ENCODE data around the gene BCLAF1.

The BCLAF1 gene

GRCh38 chr6:136307351-136307750, 17.7 kb upstream of the BCLAF1 start:
- no peak for DNase-seq

DNA sequence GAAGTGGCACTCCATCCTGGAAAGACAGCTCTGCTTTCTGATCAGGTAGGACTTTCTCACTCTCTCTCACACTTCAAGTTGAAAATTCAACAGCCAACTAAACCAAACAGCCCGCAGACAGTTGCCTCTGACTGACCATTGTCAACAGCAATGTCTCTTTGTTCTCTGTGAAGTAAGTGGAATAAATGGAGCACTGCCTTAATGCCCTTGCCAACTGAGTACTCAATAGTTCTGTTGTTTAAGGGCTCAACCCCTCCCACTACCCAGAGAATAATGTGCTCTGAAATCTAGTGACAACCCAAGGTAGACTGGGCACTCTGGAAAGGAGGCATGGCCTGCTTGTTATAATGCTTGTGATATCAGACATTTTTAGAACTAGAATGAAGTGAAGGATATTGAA, 16.8 kb upstream of the BCLAF1 start:
- no peak for DNase-seq

GRCh38 chr6:136304410-136304809, 14.8 kb upstream of the BCLAF1 start:
- DNase-seq, result no peak

DNA sequence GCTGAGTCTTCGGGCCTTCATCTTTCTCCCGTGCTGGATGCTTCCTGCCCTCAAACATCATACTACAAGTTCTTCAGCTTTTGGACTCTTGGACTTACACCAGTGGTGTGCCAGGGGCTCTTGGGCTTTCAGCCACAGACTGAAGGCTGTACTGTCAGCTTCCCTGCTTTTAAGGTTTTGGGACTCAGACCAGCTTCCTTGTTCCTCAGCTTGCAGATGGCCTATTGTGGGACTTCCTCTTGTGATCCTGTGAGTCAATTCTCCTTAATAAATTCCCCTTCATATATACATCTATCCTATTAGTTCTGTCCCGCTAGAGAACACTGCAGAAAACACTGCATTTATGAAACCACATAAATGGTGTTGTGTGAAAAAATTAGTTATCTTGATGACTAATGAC, 13.9 kb upstream of the BCLAF1 start:
- DNase-seq, result no peak

- no peak for DNase-seq
Measured at GRCh38 chr6:136294621-136295020, 5.0 kb upstream of the BCLAF1 start.

GRCh38 chr6:136290410-136291010, 864 bp upstream of the BCLAF1 start:
- peak; percentile 56 to 76 for DNase-seq

GRCh38 chr6:136289327-136289578, 393 bp downstream of the BCLAF1 start:
- peak; percentile 87 to 90 for DNase-seq

DNA sequence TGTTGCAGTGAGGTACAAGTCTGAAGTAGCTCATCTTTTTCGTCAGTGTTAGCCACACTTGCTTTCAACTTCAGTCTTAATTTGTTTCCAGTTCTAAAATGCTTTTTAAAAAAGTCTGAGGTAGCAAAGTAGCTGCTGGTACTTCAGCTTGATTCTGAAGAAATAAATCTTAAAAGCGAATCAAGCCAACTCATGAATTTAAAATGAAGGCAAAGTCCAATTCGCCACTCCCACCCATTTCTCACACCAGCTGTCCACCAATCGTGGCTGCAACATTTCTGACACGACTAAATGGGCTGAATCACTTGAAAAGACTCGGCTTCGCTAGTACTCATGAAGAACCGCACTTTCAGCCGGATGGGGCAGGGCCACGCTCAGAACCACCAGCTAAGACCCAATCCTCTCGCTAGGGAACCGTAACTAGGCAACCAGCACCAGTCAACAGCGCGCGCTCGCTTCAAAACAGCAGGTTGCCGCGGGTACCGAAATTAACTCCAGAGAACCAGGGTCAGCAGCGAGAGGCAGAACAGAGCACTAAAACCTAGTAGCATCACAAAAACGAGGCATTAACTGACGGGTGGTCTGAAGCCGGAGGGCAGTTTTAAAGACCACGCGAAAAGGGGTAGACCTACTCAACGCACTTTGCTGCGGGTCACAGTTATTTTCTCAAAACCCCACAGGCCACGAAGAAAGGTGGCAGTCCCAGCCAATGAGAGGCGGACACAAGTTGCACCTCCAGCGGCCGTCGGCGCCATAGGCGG, 900 bp downstream of the BCLAF1 start:
- peak; percentile 50 to 51 for DNase-seq

DNA sequence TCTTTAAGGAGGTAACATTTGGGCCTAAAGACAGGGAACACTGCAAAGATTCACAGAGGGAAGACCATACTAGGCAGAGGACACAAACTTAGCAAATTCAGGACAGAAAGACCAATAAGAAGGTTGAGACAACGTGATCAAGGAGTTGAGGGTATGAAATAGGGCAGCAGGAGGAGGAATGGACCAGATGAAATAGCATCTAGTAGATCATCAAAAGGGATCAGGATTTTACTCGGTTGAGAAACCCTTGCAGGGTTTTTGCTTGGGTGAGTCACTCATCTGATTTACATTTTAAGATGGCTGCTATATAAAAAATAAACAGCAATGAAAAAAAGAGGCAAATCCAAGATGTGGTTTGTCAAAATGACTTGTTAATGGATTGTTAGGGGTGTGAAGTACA, 4.7 kb downstream of the BCLAF1 start:
- no peak for DNase-seq

- no peak for DNase-seq
Measured at GRCh38 chr6:136282906-136283305, 6.7 kb downstream of the BCLAF1 start.

- DNase-seq, result no peak
Measured at GRCh38 chr6:136280032-136280609, 9.5 kb downstream of the BCLAF1 start.

DNA sequence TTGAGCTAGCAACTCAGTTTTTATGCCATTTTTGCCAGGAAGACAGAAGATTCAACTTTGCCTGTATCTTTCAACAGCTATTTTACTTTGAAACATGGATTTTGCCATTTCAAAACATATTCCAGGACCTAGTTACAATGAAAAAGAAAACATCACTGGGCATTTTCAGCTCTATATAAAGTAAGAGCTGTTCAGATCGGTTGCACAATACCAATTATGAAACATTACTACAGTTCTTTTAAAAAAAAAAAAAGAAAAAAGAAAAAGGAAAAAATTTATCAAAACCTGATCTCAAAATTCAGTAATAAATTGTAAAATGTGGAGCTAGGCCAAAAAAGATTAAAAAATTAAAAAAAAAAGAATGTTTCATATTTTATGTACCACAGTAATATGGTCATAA, 15.6 kb downstream of the BCLAF1 start:
- no peak for DNase-seq

- DNase-seq, result no peak
Measured at GRCh38 chr6:136265101-136265500, 24.5 kb downstream of the BCLAF1 start.

GRCh38 chr6:136262940-136263339, 26.7 kb downstream of the BCLAF1 start:
- no peak for DNase-seq

- DNase-seq, result no peak
Measured at GRCh38 chr6:136254851-136255466, 34.7 kb downstream of the BCLAF1 start.

DNA sequence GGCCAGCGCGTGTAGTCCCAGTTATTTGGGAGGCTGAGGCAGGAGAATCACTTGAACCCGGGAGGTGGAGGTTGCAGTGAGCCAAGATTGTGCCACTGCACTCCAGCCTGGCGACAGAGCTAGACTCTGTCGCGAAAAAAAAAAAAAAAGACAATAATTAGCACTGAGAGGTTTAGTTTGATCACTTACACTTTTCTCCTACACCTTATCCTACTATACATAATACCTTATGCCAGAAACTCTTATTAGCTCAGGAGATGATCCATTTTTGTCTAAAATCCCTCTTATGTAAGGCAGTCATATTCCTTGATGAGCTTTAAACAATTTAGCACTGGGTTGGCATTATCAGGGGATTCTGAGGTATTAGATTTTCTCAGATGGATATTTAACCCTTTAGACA, 35.9 kb downstream of the BCLAF1 start:
- DNase-seq, result no peak

DNA sequence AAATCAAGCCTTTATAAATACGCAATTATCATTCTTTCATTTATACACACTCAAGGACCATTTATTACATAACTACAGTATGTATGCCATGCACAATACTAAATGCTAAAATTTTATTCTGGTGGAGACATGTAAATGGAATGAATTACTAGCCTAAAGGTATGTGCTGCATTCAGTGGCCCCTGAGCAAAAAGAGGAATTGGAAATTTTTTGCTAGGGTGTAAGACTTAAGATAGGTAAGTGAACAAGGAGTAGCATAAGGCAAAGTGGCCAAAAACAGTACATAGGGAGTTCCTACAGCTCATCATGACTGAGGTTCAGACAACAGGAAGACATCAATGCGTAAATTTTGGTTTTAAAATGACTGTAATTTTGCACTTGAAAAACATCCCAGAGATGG, 37.2 kb downstream of the BCLAF1 start:
- DNase-seq, result no peak

DNA sequence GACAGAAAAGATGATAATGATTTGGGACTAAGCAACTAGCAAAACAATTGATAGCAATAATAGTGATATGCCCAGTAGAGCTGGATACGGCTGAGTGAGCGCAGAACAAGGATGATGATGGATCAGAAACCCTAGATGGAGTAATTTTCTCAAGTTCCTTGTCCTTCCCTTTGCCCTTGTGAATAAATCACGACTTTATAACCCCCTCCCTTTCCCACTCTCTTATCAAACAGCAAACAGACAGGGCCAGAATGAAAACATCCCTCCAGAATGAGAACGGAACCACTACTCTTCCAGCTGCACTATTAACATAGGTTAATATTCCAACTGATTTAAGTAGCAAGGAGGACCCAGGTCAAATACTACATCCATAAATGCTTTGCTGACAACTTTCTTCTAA, 38.3 kb downstream of the BCLAF1 start:
- no peak for DNase-seq

DNA sequence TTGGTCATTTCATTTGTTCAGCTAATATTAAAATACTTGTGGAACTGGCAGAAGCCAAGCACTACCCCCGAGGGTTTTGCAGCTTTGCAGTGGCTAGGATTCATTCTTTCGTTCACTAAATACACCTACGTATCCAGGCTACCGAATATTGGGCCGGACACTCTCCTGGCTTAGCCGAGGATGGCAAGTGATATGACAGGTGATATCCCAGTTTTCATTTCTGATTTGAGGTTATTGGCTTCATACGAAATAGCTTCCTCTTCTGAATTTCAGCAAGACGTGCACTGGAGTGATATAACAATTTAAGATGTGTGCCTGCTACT, 39.0 kb downstream of the BCLAF1 start:
- DNase-seq, result no peak

GRCh38 chr6:136249811-136250685, 39.6 kb downstream of the BCLAF1 start, which contains the start of gene MTFR2:
Gene MTFR2 (minus strand): TSS chr6:136250311. CDS start chr6:136249099, 1,212 bp downstream.
- peak; percentile 95 to 97 for DNase-seq

GRCh38 chr6:136249336-136249735, 40.3 kb downstream of the BCLAF1 start:
- DNase-seq, result no peak

DNA sequence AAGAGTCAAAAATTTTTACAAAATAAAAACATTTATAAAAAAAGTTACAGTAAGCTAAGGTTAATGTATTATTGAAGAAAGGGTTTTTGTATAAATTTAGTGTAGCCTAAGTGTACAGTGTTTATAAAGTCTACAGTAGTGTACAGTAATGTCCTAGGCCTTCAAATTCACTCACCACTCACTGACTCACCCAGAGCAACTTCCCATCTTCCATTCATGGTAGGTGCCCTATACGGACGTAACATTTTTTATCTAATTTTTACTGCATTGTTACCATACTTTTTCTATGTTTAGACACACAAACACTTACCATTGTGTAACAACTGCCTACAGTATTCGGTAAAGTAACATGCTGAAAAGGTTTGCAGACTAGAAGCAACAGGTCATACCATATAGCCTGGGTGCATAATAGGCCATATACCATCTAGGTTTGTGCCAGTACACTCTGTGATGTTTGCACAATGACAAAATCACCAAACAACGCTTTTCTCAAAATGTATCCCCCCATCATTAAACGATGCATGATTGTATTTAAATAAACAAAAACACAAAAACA, 45.5 kb downstream of the BCLAF1 start:
- DNase-seq, result no peak
